ENCODE data around the gene SPRED3. TPM values are rescaled to one million over a fixed set of nuclear protein-coding genes. Genes with fewer than 3 reads are reported as not detected.

Gene SPRED3
- total and polyA plus RNA-seq, 9 of the 15 experiments (the other 6 are each of a cell fraction or from before 2014, with no cell fraction given): 0.05 to 1.3 (median 0.36) TPM

GRCh38 chr19:38384209-38385027, 4.1 kb upstream of the SPRED3 start (continued):
- TF ChIP-seq HSF4 (CRISPR knock-in tag; IDR thresholded peaks at IDR 0.05; ENCODE audit: borderline replicate concordance) (no peak), HCFC1 (IDR thresholded peaks at IDR 0.05; ENCODE audit: low read depth, low read length) (no peak), PRDM10 (IDR thresholded peaks at IDR 0.05; ENCODE audit: partially characterized antibody) (peak; percentile 95), MYBL2 (IDR thresholded peaks at IDR 0.05; ENCODE audit: low read depth) (no peak), MYBL2 (CRISPR knock-in tag; IDR thresholded peaks at IDR 0.05; ENCODE audit: borderline replicate concordance) (no peak), SUPT5H (IDR thresholded peaks at IDR 0.05) (0 out of 2 replicates have a peak, but pooled peaks have one; percentile 34), ZNF23 (CRISPR knock-in tag; IDR thresholded peaks at IDR 0.05) (no peak), ZZZ3 (IDR thresholded peaks at IDR 0.05) (no peak), POLR2A (conservative IDR thresholded peaks at IDR 0.05) (peak; percentile 53; the same call in 1 of the 2 replicates), POLR2B (IDR thresholded peaks at IDR 0.05; ENCODE audit: low read depth, partially characterized antibody) (peak; percentile 31), RHOXF2B (CRISPR knock-in tag; conservative IDR thresholded peaks at IDR 0.05) (no peak), ZNF133 (CRISPR knock-in tag; IDR thresholded peaks at IDR 0.05) (no peak), ETS1 (conservative IDR thresholded peaks at IDR 0.05; ENCODE audit: control insufficient read depth, low read depth, low read length) (0 out of 2 replicates have a peak, but pooled peaks have one; percentile 39), TFAP4 (CRISPR knock-in tag; IDR thresholded peaks at IDR 0.05; ENCODE audit: borderline replicate concordance) (peak; percentile 39; the same call in 1 of the 2 replicates)
- TF ChIP-seq, protein P1, sequence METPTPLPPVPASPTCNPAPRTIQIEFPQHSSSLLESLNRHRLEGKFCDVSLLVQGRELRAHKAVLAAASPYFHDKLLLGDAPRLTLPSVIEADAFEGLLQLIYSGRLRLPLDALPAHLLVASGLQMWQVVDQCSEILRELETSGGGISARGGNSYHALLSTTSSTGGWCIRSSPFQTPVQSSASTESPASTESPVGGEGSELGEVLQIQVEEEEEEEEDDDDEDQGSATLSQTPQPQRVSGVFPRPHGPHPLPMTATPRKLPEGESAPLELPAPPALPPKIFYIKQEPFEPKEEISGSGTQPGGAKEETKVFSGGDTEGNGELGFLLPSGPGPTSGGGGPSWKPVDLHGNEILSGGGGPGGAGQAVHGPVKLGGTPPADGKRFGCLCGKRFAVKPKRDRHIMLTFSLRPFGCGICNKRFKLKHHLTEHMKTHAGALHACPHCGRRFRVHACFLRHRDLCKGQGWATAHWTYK (CRISPR knock-in tag; IDR thresholded peaks at IDR 0.05): no peak
- TF ChIP-seq, protein P2, sequence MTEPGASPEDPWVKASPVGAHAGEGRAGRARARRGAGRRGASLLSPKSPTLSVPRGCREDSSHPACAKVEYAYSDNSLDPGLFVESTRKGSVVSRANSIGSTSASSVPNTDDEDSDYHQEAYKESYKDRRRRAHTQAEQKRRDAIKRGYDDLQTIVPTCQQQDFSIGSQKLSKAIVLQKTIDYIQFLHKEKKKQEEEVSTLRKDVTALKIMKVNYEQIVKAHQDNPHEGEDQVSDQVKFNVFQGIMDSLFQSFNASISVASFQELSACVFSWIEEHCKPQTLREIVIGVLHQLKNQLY (CRISPR knock-in tag; conservative IDR thresholded peaks at IDR 0.05): no peak
- TF ChIP-seq, protein P3, sequence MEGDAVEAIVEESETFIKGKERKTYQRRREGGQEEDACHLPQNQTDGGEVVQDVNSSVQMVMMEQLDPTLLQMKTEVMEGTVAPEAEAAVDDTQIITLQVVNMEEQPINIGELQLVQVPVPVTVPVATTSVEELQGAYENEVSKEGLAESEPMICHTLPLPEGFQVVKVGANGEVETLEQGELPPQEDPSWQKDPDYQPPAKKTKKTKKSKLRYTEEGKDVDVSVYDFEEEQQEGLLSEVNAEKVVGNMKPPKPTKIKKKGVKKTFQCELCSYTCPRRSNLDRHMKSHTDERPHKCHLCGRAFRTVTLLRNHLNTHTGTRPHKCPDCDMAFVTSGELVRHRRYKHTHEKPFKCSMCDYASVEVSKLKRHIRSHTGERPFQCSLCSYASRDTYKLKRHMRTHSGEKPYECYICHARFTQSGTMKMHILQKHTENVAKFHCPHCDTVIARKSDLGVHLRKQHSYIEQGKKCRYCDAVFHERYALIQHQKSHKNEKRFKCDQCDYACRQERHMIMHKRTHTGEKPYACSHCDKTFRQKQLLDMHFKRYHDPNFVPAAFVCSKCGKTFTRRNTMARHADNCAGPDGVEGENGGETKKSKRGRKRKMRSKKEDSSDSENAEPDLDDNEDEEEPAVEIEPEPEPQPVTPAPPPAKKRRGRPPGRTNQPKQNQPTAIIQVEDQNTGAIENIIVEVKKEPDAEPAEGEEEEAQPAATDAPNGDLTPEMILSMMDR (IDR thresholded peaks at IDR 0.05 in 2 of 3, conservative IDR thresholded peaks at IDR 0.05 in 1 of 3; ENCODE audit: insufficient read depth in 2 of 3, low read depth in 1 of 3, low read length in 3 of 3): peak; percentile 57 to 68 (median 62)
